Thyroid gland (tissue), 4 donors: ENCODE data around the gene GRK2.

Experiments used
- CTCF ChIP-seq, 6 experiments: fragments of 200-600 bp in 3 of 6; fragments of 450-650 bp in 3 of 6; sonication (generic) in 3 of 6; IDR thresholded peaks; one replicate each; pipeline ENCODE4 v1.5.1; 2016 to 2019; ENCODE audit warnings: antibody characterized with exemption in 6 of 6, mild to moderate bottlenecking in 2 of 6, inconsistent platforms in 1 of 6, moderate library complexity in 1 of 6
- POLR2A ChIP-seq, 2 donors: fragments of 450-650 bp; IDR thresholded peaks; one replicate each; pipeline ENCODE4 v1.6.1; 2017; ENCODE audit warnings: antibody characterized with exemption in 2 of 2, mild to moderate bottlenecking in 2 of 2, moderate library complexity in 1 of 2

GRCh38 chr11:67262731-67263675, 3.3 kb upstream of the GRK2 start:
- TF ChIP-seq CTCF (IDR thresholded peaks at IDR 0.05) (peak; percentile 49 to 82 (median 75)), POLR2A (IDR thresholded peaks at IDR 0.05) (no peak)
